Suprapubic skin (tissue), 4 donors: ENCODE data around the gene TGFBR3.

ENCODE experiments used
- EP300 ChIP-seq: sonication (generic); formaldehyde crosslinking; IDR thresholded peaks from one replicate; pipeline ENCODE4 v1.6.1; 2017; ENCODE audit warnings: antibody characterized with exemption
- POLR2A ChIP-seq, 2 donors: fragments of 450-650 bp; IDR thresholded peaks; one replicate each; pipeline ENCODE4 v1.6.1; 2017; ENCODE audit warnings: antibody characterized with exemption in 2 of 2, mild to moderate bottlenecking in 2 of 2, moderate library complexity in 2 of 2
- POLR2AphosphoS5 ChIP-seq, 3 donors: sonication (generic); formaldehyde crosslinking; IDR thresholded peaks; one replicate each; pipeline ENCODE4 v1.6.1; 2017; ENCODE audit warnings: antibody characterized with exemption in 3 of 3
- TF ChIP-seq, protein P1 (sequence below), 2 donors: fragments of 200-600 bp in 1 of 2; fragments of 450-650 bp in 1 of 2; sonication (generic) in 1 of 2; IDR thresholded peaks; one replicate each; pipeline ENCODE4 v1.5.1; 2016 to 2019; ENCODE audit warnings: antibody characterized with exemption in 2 of 2, mild to moderate bottlenecking in 1 of 2, moderate library complexity in 1 of 2

DNA sequence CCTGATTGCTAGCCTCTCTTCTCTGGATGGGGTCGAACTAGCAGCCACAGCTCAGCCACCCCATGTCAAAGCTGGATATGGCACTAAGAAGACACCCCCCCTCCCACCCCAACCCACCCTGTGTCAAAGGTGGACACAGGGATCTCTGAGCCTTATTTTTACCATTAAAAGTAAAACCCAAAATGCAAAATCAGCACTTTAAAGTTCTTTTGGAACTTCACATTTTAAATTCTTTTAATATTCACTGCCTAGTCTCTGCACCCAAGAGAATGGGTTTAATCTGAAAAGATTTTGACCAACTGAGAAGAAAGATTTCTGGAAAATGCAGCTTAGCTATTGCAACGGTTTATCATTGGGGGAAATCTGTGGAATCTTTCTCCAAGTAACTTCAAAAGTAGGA is 167.6 kb downstream of the TGFBR3 start:
- TF ChIP-seq POLR2A (IDR thresholded peaks at IDR 0.05): no peak
- TF ChIP-seq, protein P1, sequence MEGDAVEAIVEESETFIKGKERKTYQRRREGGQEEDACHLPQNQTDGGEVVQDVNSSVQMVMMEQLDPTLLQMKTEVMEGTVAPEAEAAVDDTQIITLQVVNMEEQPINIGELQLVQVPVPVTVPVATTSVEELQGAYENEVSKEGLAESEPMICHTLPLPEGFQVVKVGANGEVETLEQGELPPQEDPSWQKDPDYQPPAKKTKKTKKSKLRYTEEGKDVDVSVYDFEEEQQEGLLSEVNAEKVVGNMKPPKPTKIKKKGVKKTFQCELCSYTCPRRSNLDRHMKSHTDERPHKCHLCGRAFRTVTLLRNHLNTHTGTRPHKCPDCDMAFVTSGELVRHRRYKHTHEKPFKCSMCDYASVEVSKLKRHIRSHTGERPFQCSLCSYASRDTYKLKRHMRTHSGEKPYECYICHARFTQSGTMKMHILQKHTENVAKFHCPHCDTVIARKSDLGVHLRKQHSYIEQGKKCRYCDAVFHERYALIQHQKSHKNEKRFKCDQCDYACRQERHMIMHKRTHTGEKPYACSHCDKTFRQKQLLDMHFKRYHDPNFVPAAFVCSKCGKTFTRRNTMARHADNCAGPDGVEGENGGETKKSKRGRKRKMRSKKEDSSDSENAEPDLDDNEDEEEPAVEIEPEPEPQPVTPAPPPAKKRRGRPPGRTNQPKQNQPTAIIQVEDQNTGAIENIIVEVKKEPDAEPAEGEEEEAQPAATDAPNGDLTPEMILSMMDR (IDR thresholded peaks at IDR 0.05): no peak
- no peak for TF ChIP-seq POLR2AphosphoS5 (IDR thresholded peaks at IDR 0.05)
- no peak for TF ChIP-seq EP300
